Neural cell (in vitro differentiated cells): ENCODE results near the gene CDR2. TPM values are rescaled to one million over a fixed set of nuclear protein-coding genes. Genes with fewer than 3 reads are reported as not detected.

ENCODE experiments used
- H2AFZ ChIP-seq: fragments of 200-600, 300-800 bp; sonication (generic), shearing (Covaris generic); 2 replicates; pipeline ENCODE4 v1.6.0; 2014; ENCODE audit warnings: low read depth, mild to moderate bottlenecking, antibody characterized with exemption, low read length, moderate library complexity
- H3F3A ChIP-seq: fragments of 200-600 bp; shearing (Covaris generic); 2 replicates; pipeline ENCODE4 v1.6.1; 2016; ENCODE audit warnings: mild to moderate bottlenecking, moderate library complexity, mixed read lengths, antibody characterized with exemption, low read length; ENCODE audit not compliant: insufficient read depth, poor library complexity, severe bottlenecking
- H3K27ac ChIP-seq: fragments of 200-600, 300-800 bp; sonication (generic), shearing (Covaris generic); 2 replicates; pipeline ENCODE4 v1.5.1; 2014; ENCODE audit warnings: mild to moderate bottlenecking, low read length, moderate library complexity
- H3K27me3 ChIP-seq: fragments of 300-800, 200-600 bp; sonication (generic), shearing (Covaris generic); 2 replicates; pipeline ENCODE4 v1.6.0; 2014; ENCODE audit warnings: mild to moderate bottlenecking, low read depth, low read length, moderate library complexity; ENCODE audit not compliant: insufficient read depth
- H3K36me3 ChIP-seq: fragments of 300-800, 200-600 bp; sonication (generic), shearing (Covaris generic); 2 replicates; pipeline ENCODE4 v1.5.1; 2014; ENCODE audit warnings: mild to moderate bottlenecking, antibody characterized with exemption, low read length, moderate library complexity; ENCODE audit not compliant: insufficient read depth
- H3K4me2 ChIP-seq: fragments of 300-800, 200-600 bp; sonication (generic), shearing (Covaris generic); 2 replicates; pipeline ENCODE4 v1.6.0; 2014; ENCODE audit warnings: mild to moderate bottlenecking, low read length
- H3K4me3 ChIP-seq: fragments of 300-800, 200-600 bp; sonication (generic), shearing (Covaris generic); 2 replicates; pipeline ENCODE4 v1.5.1; 2014; ENCODE audit warnings: mild to moderate bottlenecking, low read length, moderate library complexity
- H3K79me2 ChIP-seq: fragments of 200-600 bp; shearing (Covaris generic); replicated peaks from 2 replicates; pipeline ENCODE4 v1.6.0; 2014; ENCODE audit warnings: mild to moderate bottlenecking, low read length, moderate library complexity; ENCODE audit not compliant: insufficient read depth
- H3K9ac ChIP-seq: fragments of 300-800, 200-600 bp; sonication (generic), shearing (Covaris generic); 2 replicates; pipeline ENCODE4 v1.6.1; 2016; ENCODE audit warnings: mild to moderate bottlenecking, low read length, mixed read lengths
- H3K9me2 ChIP-seq: fragments of 200-600 bp; shearing (Covaris generic); 2 replicates; pipeline ENCODE4 v1.6.1; 2016; ENCODE audit warnings: mild to moderate bottlenecking, low read length, mixed read lengths; ENCODE audit not compliant: insufficient read depth
- H3K9me3 ChIP-seq: fragments of 200-600, 300-800 bp; sonication (generic), shearing (Covaris generic); 2 replicates; pipeline ENCODE4 v1.6.1; 2016; ENCODE audit warnings: mild to moderate bottlenecking, mixed run types, low read length, moderate library complexity, mixed read lengths
- H4K20me1 ChIP-seq: fragments of 200-600 bp; shearing (Covaris generic); 2 replicates; pipeline ENCODE4 v1.6.1; 2016; ENCODE audit warnings: mild to moderate bottlenecking, mixed run types; ENCODE audit not compliant: insufficient read depth
- CTCF ChIP-seq: fragments of 450-650 bp; IDR thresholded peaks from 2 replicates; pipeline ENCODE4 v1.5.1; 2014; ENCODE audit warnings: antibody characterized with exemption, mild to moderate bottlenecking, moderate library complexity; ENCODE audit not compliant: poor library complexity, severe bottlenecking
- EP300 ChIP-seq: fragments of 450-650 bp; conservative IDR thresholded peaks from 2 replicates; pipeline ENCODE4 v1.6.1; 2014; ENCODE audit warnings: antibody characterized with exemption, mild to moderate bottlenecking, moderate library complexity; ENCODE audit not compliant: poor library complexity, severe bottlenecking
- EZH2 ChIP-seq: fragments of 200-600, 300-800 bp; shearing (Covaris generic), sonication (generic); IDR thresholded peaks from 2 replicates; pipeline ENCODE4 v1.6.1; 2014; ENCODE audit warnings: antibody characterized with exemption, low read length, borderline replicate concordance, mild to moderate bottlenecking; ENCODE audit not compliant: insufficient read depth, poor library complexity, severe bottlenecking
- MXI1 ChIP-seq: fragments of 450-650 bp; conservative IDR thresholded peaks from 2 replicates; pipeline ENCODE4 v1.6.1; 2014; ENCODE audit warnings: antibody characterized with exemption, mild to moderate bottlenecking; ENCODE audit not compliant: poor library complexity, severe bottlenecking
- POLR2AphosphoS5 ChIP-seq: IDR thresholded peaks from 2 replicates; pipeline ENCODE4 v1.6.1; 2012
- RAD21 ChIP-seq: fragments of 450-650 bp; conservative IDR thresholded peaks from 2 replicates; pipeline ENCODE4 v1.6.1; 2014; ENCODE audit warnings: antibody characterized with exemption, mild to moderate bottlenecking, moderate library complexity
- REST ChIP-seq: IDR thresholded peaks from 2 replicates; pipeline ENCODE4 v1.6.1; 2012; ENCODE audit warnings: borderline replicate concordance
- SMC3 ChIP-seq: fragments of 450-650 bp; conservative IDR thresholded peaks from 2 replicates; pipeline ENCODE4 v1.6.1; 2014; ENCODE audit warnings: antibody characterized with exemption, mild to moderate bottlenecking, moderate library complexity; ENCODE audit not compliant: poor library complexity
- TAF1 ChIP-seq: IDR thresholded peaks from 2 replicates; pipeline ENCODE4 v1.6.1; 2012; ENCODE audit warnings: low read depth
- polyA plus RNA-seq: library from polyadenylated mRNA; depleted of rRNA; stranded (reverse); fragments of >200 nt; gene quantifications from 2 replicates; pipeline ENCODE4 v1.2.3, GENCODE V29; 2014

The CDR2 gene
- polyA plus RNA-seq, 1 donor from 2014 or later, result 17.8 TPM

- no peak overlapping the region for H3K9ac ChIP-seq
- no peak overlapping the region for H2AFZ ChIP-seq
- no peaks in the 10 kb centered on the region for H3K27me3 ChIP-seq
- TF ChIP-seq MXI1 (no peak), REST (no peak), POLR2AphosphoS5 (no peak), RAD21 (no peak), SMC3 (no peak), TAF1 (no peak), CTCF (no peak), EZH2 (no peak), EP300 (no peak)
- no peaks in the 10 kb centered on the region for H3F3A ChIP-seq
- no peaks in the 10 kb centered on the region for H3K36me3 ChIP-seq
- H3K27ac ChIP-seq, result no peak overlapping the region
- no peaks in the 10 kb centered on the region for H3K79me2 ChIP-seq
- no peaks in the 10 kb centered on the region for H4K20me1 ChIP-seq
- no peak overlapping the region for H3K4me3 ChIP-seq
- H3K9me3 ChIP-seq, result no peaks in the 10 kb centered on the region
- H3K9me2 ChIP-seq, result no peaks in the 10 kb centered on the region
- H3K4me2 ChIP-seq, result no peak overlapping the region
Observed at GRCh38 chr16:22397931-22398330, 23.5 kb upstream of the CDR2 start.

- Histone ChIP-seq H3K9me3 (no peaks in the 10 kb centered on the region), H2AFZ (no peak overlapping the region), H3K9ac (no peak overlapping the region), H3K27ac (no peak overlapping the region), H3K4me2 (no peak overlapping the region), H3F3A (no peaks in the 10 kb centered on the region), H3K36me3 (no peaks in the 10 kb centered on the region), H3K4me3 (no peak overlapping the region), H3K27me3 (no peaks in the 10 kb centered on the region), H3K9me2 (no peaks in the 10 kb centered on the region), H4K20me1 (no peaks in the 10 kb centered on the region), H3K79me2 (no peaks in the 10 kb centered on the region)
- no peak for TF ChIP-seq REST
- no peak for TF ChIP-seq EP300
- TF ChIP-seq CTCF, result no peak
- TF ChIP-seq MXI1, result no peak
- TF ChIP-seq SMC3, result no peak
- TF ChIP-seq TAF1, result no peak
- TF ChIP-seq EZH2, result no peak
- TF ChIP-seq POLR2AphosphoS5, result no peak
- no peak for TF ChIP-seq RAD21
Observed at GRCh38 chr16:22397464-22397863, 23.0 kb upstream of the CDR2 start.
